HL-60 (cell line): ENCODE results near the gene SLC35A5.

Experiments used
- DNase-seq, 2 experiments: peaks; one replicate each; pipeline ENCODE4 v3.0.0-alpha.2; 2010 to 2020; ENCODE audit warnings: low read depth in 1 of 2, low spot score in 1 of 2
- H3K27ac ChIP-seq: fragments of 250-450 bp; sonication (Bioruptor Pico); replicated peaks from 2 replicates; pipeline ENCODE4 v1.5.1; 2020; ENCODE audit warnings: mild to moderate bottlenecking, moderate library complexity
- H3K27me3 ChIP-seq: fragments of 250-450 bp; sonication (Bioruptor Pico); 2 replicates; pipeline ENCODE4 v1.5.1; 2021; ENCODE audit warnings: mild to moderate bottlenecking, moderate library complexity; ENCODE audit not compliant: insufficient read depth, poor library complexity, severe bottlenecking
- H3K4me3 ChIP-seq: replicated peaks from 2 replicates; pipeline ENCODE4 v1.5.1; 2011; ENCODE audit warnings: mild to moderate bottlenecking, control low read depth, low read length; ENCODE audit not compliant: insufficient read depth
- CTCF ChIP-seq: IDR thresholded peaks from one replicate; pipeline ENCODE4 v1.5.1; 2011; ENCODE audit warnings: low read length, control low read depth, inconsistent platforms; ENCODE audit not compliant: insufficient read depth
- GABPA ChIP-seq: IDR thresholded peaks from 2 replicates; pipeline ENCODE4 v1.6.1; 2012; ENCODE audit warnings: low read depth
- POLR2AphosphoS5 ChIP-seq: IDR thresholded peaks from 2 replicates; pipeline ENCODE4 v1.6.1; 2012; ENCODE audit warnings: low read depth
- REST ChIP-seq: IDR thresholded peaks from 2 replicates; pipeline ENCODE4 v1.6.1; 2012; ENCODE audit warnings: low read depth; ENCODE audit not compliant: insufficient replicate concordance
- SPI1 ChIP-seq: IDR thresholded peaks from 2 replicates; pipeline ENCODE4 v1.6.1; 2012; ENCODE audit warnings: low read depth, mild to moderate bottlenecking, borderline replicate concordance

SLC35A5 gene

GRCh38 chr3:112610121-112610520 lies 48.3 kb downstream of the SLC35A5 start:
- TF ChIP-seq CTCF (no peak), REST (no peak), POLR2AphosphoS5 (no peak), GABPA (no peak), SPI1 (no peak)
- Histone ChIP-seq H3K27ac (no peak overlapping the region), H3K4me3 (no peak overlapping the region), H3K27me3 (no peaks in the 10 kb centered on the region)
- peak; percentile 11 to 13 for DNase-seq

GRCh38 chr3:112611752-112612515 lies 50.1 kb downstream of the SLC35A5 start:
- no peak for TF ChIP-seq GABPA
- H3K4me3 ChIP-seq: no peak overlapping the region
- H3K27ac ChIP-seq: no peak overlapping the region
- no peak for DNase-seq
- no peaks in the 10 kb centered on the region for H3K27me3 ChIP-seq

GRCh38 chr3:112615989-112616731 lies 54.3 kb downstream of the SLC35A5 start:
- no peak for TF ChIP-seq SPI1
- TF ChIP-seq CTCF: no peak
- TF ChIP-seq REST: no peak
- no peak for TF ChIP-seq POLR2AphosphoS5
- TF ChIP-seq GABPA: no peak
- H3K4me3 ChIP-seq: no peak overlapping the region
- DNase-seq: no peak
- no peak overlapping the region for H3K27ac ChIP-seq
- no peaks in the 10 kb centered on the region for H3K27me3 ChIP-seq

- no peak overlapping the region for H3K4me3 ChIP-seq
- no peak for DNase-seq
- no peak overlapping the region for H3K27ac ChIP-seq
- TF ChIP-seq GABPA (no peak), CTCF (no peak), SPI1 (no peak), REST (no peak), POLR2AphosphoS5 (no peak)
- H3K27me3 ChIP-seq: no peaks in the 10 kb centered on the region
Measured at GRCh38 chr3:112617285-112617684, 55.4 kb downstream of the SLC35A5 start.
